HepG2 (cell line): ENCODE results near the gene MPV17L2. TPM values are rescaled to one million over a fixed set of nuclear protein-coding genes. Genes with fewer than 3 reads are reported as not detected.

Source experiments
- ADNP ChIP-seq: sonication (generic); formaldehyde crosslinking; IDR thresholded peaks from 2 replicates; pipeline ENCODE4 v1.4.0; 2020; ENCODE audit warnings: missing genetic modification reagents
- ATF4 ChIP-seq, 2 experiments: fragments of 450-650 bp in 1 of 2; sonication (generic) in 1 of 2; formaldehyde crosslinking; IDR thresholded peaks; 2 replicates each; pipeline versions ENCODE4 v1.5.0 to v1.8.0; 2020 to 2022; ENCODE audit warnings: mild to moderate bottlenecking in 1 of 2, missing genetic modification reagents in 1 of 2
- BHLHE40 ChIP-seq: IDR thresholded peaks from 2 replicates; pipeline ENCODE4 v1.6.1; 2011; ENCODE audit warnings: low read length, improper control_type of control experiment
- CTCF ChIP-seq: sonication (generic); formaldehyde crosslinking; IDR thresholded peaks from 2 replicates; pipeline ENCODE4 v1.5.0; 2020; ENCODE audit warnings: mild to moderate bottlenecking, missing genetic modification reagents, moderate library complexity
- NFIC ChIP-seq: IDR thresholded peaks from 2 replicates; pipeline ENCODE4 v1.6.1; 2012; ENCODE audit warnings: mild to moderate bottlenecking, low read length, inconsistent platforms
- NR1H2 ChIP-seq: sonication (generic); formaldehyde crosslinking; IDR thresholded peaks from 2 replicates; pipeline ENCODE4 v1.8.1; 2022; ENCODE audit warnings: low read depth, missing genetic modification reagents, borderline replicate concordance
- ZBTB4 ChIP-seq: sonication (generic); formaldehyde crosslinking; IDR thresholded peaks from 2 replicates; pipeline ENCODE4 v1.4.0; 2020; ENCODE audit warnings: missing genetic modification reagents, mild to moderate bottlenecking, borderline replicate concordance
- polyA plus RNA-seq, 8 experiments: library from polyadenylated mRNA; depleted of rRNA in 3 of 8; stranded (reverse) in 7 of 8; unstranded in 1 of 8; fragments of >200 nt; fragmentation: Illumina TruSeq in 4 of 8; extraction: Trizol in 4 of 8; gene quantifications; 2 replicates each; pipeline versions ENCODE4 v1.2.1 to v1.2.3, GENCODE V29; 2011 to 2016; ENCODE audit warnings: low read depth in 4 of 8, missing spikeins in 1 of 8, mixed read lengths in 1 of 8; ENCODE audit not compliant: insufficient read depth in 1 of 8
- total RNA-seq, 5 experiments: library from RNA; depleted of rRNA; stranded (reverse); fragments of >200 nt; fragmentation: Illumina TruSeq; extraction: Trizol; gene quantifications; 2 replicates each; pipeline ENCODE4 v1.2.3, GENCODE V29; 2016; ENCODE audit warnings: low read depth in 1 of 5

MPV17L2 gene
- total and polyA plus RNA-seq, 2 of the 13 experiments (the other 11 are each of a cell fraction or from before 2014, with no cell fraction given): 13.6 to 16.7 TPM

DNA sequence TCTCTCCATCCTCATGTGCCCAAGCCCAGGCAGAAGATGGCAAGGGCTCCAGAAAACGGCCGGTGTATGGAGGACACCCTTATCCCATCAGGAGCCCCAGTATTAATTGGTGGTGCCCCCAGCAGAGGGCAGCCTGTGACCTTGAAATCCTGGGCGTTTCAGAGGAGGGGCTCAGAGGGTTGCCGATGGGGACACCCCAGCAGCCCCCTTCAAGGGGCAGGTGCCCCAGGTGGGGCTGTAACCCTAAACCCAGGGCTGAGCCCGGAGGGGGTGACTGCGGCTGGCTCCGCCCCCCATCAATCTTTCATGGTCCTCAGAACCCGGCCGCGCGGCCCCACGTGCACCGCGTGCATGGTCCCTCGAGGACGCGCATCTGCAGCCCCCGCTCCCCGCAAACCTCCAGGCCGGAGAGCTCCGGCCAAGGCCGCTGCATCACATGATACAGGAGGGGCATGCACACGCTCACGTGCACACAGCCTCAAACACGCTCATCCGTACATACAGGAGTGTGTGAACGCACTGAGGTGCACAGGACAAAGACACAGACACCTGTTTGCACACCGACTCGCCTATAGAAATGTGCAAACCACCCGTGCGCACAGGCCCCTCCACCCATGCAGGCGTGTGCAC lies 9.9 kb downstream of the MPV17L2 start (continued):
- TF ChIP-seq ATF4 (CRISPR knock-in tag; IDR thresholded peaks at IDR 0.05): no peak
- TF ChIP-seq NFIC: no peak
- TF ChIP-seq ZBTB4: no peak
- TF ChIP-seq ADNP (CRISPR knock-in tag): no peak
- TF ChIP-seq BHLHE40: peak; percentile 87
- TF ChIP-seq NR1H2 (CRISPR knock-in tag): no peak
- TF ChIP-seq CTCF (CRISPR knock-in tag): peak; percentile 53
